Measurements from ENCODE around the gene HECTD1. TPM values are rescaled to one million over a fixed set of nuclear protein-coding genes. Genes with fewer than 3 reads are reported as not detected.

HECTD1 gene
- total RNA-seq, 4 donors from 2014 or later: 356 to 453 (median 420) TPM

Other genes starting within 250 kb of the HECTD1 start
- 10 to 100 TPM in 2 of 4 donors, 1 to 10 TPM in 2; 2.9 to 12.8 (median 9.2) TPM for gene AP4S1, start 182.1 kb downstream of the HECTD1 start, total RNA-seq
- 10 to 100 TPM; 57.7 to 98.7 (median 77.9) TPM for gene STRN3, start 181.4 kb downstream of the HECTD1 start, total RNA-seq
- 10 to 100 TPM; 11.3 to 39.7 (median 19.3) TPM for gene HEATR5A, start 212.8 kb upstream of the HECTD1 start, total RNA-seq
- gene DTD2, start 249.7 kb upstream of the HECTD1 start, total RNA-seq: 1 to 10 TPM; 4.0 to 7.8 (median 4.8) TPM